Liver (tissue), 9 donors: ENCODE measurements around the gene TCAP. TPM values are rescaled to one million over a fixed set of nuclear protein-coding genes. Genes with fewer than 3 reads are reported as not detected.

Experiments used
- DNase-seq: peaks from one replicate; pipeline ENCODE4 v3.0.0-alpha.2; 2017; ENCODE audit warnings: low spot score
- H3K27ac ChIP-seq, 2 donors: one replicate each; pipeline ENCODE4 v1.7.0; 2013; ENCODE audit warnings: inconsistent platforms in 2 of 2, low read length in 2 of 2, control low read depth in 1 of 2, low read depth in 1 of 2, mild to moderate bottlenecking in 1 of 2
- H3K27me3 ChIP-seq, 4 donors: one replicate each; pipeline versions ENCODE4 v1.6.1 to v1.7.0; 2013; ENCODE audit warnings: low read length in 3 of 4, inconsistent platforms in 1 of 4, mild to moderate bottlenecking in 1 of 4, moderate library complexity in 1 of 4; ENCODE audit not compliant: control insufficient read depth in 4 of 4, insufficient read depth in 4 of 4
- H3K36me3 ChIP-seq, 4 donors: one replicate each; pipeline versions ENCODE4 v1.6.1 to v1.7.0; 2013; ENCODE audit warnings: low read length in 3 of 4, mild to moderate bottlenecking in 3 of 4, low read depth in 1 of 4, moderate library complexity in 1 of 4; ENCODE audit not compliant: control insufficient read depth in 4 of 4, insufficient read depth in 3 of 4
- H3K4me1 ChIP-seq, 4 donors: one replicate each; pipeline versions ENCODE4 v1.6.1 to v1.7.0; 2013; ENCODE audit warnings: low read length in 3 of 4, mild to moderate bottlenecking in 3 of 4, moderate library complexity in 1 of 4; ENCODE audit not compliant: control insufficient read depth in 4 of 4, insufficient read depth in 4 of 4
- H3K4me3 ChIP-seq, 3 donors: one replicate each; pipeline versions ENCODE4 v1.6.1 to v1.7.0; 2013; ENCODE audit warnings: low read length in 3 of 3, control low read depth in 1 of 3, low read depth in 1 of 3, mild to moderate bottlenecking in 1 of 3
- H3K9ac ChIP-seq, 2 donors: one replicate each; pipeline ENCODE4 v1.7.0; 2013; ENCODE audit warnings: low read length in 2 of 2, mild to moderate bottlenecking in 2 of 2, moderate library complexity in 2 of 2, control low read depth in 1 of 2, low read depth in 1 of 2
- H3K9me3 ChIP-seq, 4 donors: one replicate each; pipeline versions ENCODE4 v1.6.1 to v1.7.0; 2013; ENCODE audit warnings: low read length in 3 of 4; ENCODE audit not compliant: control insufficient read depth in 4 of 4
- ATF3 ChIP-seq: IDR thresholded peaks from 2 replicates; pipeline ENCODE4 v1.6.1; 2016; ENCODE audit warnings: antibody characterized with exemption
- CTCF ChIP-seq: fragments of 150-350 bp; IDR thresholded peaks from 2 replicates; pipeline ENCODE4 v1.5.1; 2017; ENCODE audit warnings: improper control_type of control experiment, low read depth, low read length; ENCODE audit not compliant: missing input control
- EGR1 ChIP-seq, 2 donors: IDR thresholded peaks; 2 replicates each; pipeline ENCODE4 v1.6.1; 2016 to 2018; ENCODE audit warnings: antibody characterized with exemption in 2 of 2, low read depth in 2 of 2
- FOXA2 ChIP-seq: IDR thresholded peaks from 2 replicates; pipeline ENCODE4 v1.6.1; 2016; ENCODE audit warnings: antibody characterized with exemption
- GABPA ChIP-seq, 2 donors: IDR thresholded peaks in 1 of 2; conservative IDR thresholded peaks in 1 of 2; 2 replicates each; pipeline ENCODE4 v1.6.1; 2016; ENCODE audit warnings: antibody characterized with exemption in 2 of 2, mild to moderate bottlenecking in 1 of 2, moderate library complexity in 1 of 2
- HNF4G ChIP-seq: IDR thresholded peaks from 2 replicates; pipeline ENCODE4 v1.6.1; 2016; ENCODE audit warnings: antibody characterized with exemption
- JUND ChIP-seq, 2 donors: IDR thresholded peaks; 2 replicates each; pipeline ENCODE4 v1.6.1; 2016; ENCODE audit warnings: antibody characterized with exemption in 2 of 2
- MAX ChIP-seq: IDR thresholded peaks from 2 replicates; pipeline ENCODE4 v1.6.1; 2016; ENCODE audit warnings: antibody characterized with exemption
- NR2F2 ChIP-seq: IDR thresholded peaks from 2 replicates; pipeline ENCODE4 v1.6.1; 2016; ENCODE audit warnings: antibody characterized with exemption
- RAD21 ChIP-seq, 2 donors: IDR thresholded peaks; 2 replicates each; pipeline ENCODE4 v1.6.1; 2016; ENCODE audit warnings: antibody characterized with exemption in 2 of 2, mild to moderate bottlenecking in 2 of 2
- REST ChIP-seq: IDR thresholded peaks from 2 replicates; pipeline ENCODE4 v1.6.1; 2016; ENCODE audit warnings: antibody characterized with exemption, mild to moderate bottlenecking
- RXRA ChIP-seq, 2 donors: IDR thresholded peaks; 2 replicates each; pipeline ENCODE4 v1.6.1; 2017 to 2018; ENCODE audit warnings: antibody characterized with exemption in 2 of 2, mild to moderate bottlenecking in 1 of 2
- SP1 ChIP-seq: IDR thresholded peaks from 2 replicates; pipeline ENCODE4 v1.6.1; 2018; ENCODE audit warnings: antibody characterized with exemption, mild to moderate bottlenecking
- TAF1 ChIP-seq: conservative IDR thresholded peaks from 2 replicates; pipeline ENCODE4 v1.6.1; 2016; ENCODE audit warnings: antibody characterized with exemption, mild to moderate bottlenecking
- YY1 ChIP-seq: IDR thresholded peaks from 2 replicates; pipeline ENCODE4 v1.6.1; 2016; ENCODE audit warnings: antibody characterized with exemption, mild to moderate bottlenecking
- ZBTB33 ChIP-seq: IDR thresholded peaks from 2 replicates; pipeline ENCODE4 v1.6.1; 2016; ENCODE audit warnings: antibody characterized with exemption
- WGBS: extraction: QIAGEN DNeasy Blood & Tissue Kit; methylation state at CpG from one replicate; pipeline ENCODE4 v1.1.7; 2013; 5-methylcytosine and 5-hydroxymethylcytosine counted together
- polyA plus RNA-seq, 2 donors: library from polyadenylated mRNA; stranded (reverse) in 1 of 2; unstranded in 1 of 2; fragments of 200-250 nt in 1 of 2; fragments of >200 nt in 1 of 2; fragmentation: Nextera tagmentation in 1 of 2; extraction: Ambion mirVana in 1 of 2; gene quantifications; one replicate each; pipeline versions ENCODE4 v1.2.1 to v1.2.3, GENCODE V29; 2013 to 2015
- total RNA-seq, 2 donors: library from RNA; depleted of rRNA; stranded (reverse); fragments of >200 nt; gene quantifications; one replicate each; pipeline ENCODE4 v1.2.3, GENCODE V29; 2014
- donor health status: healthy.
- donor health status: healthy.
- donor health status: healthy.
- donor health status: healthy.
- donor health status: healthy.

The TCAP gene
- total and polyA plus RNA-seq, 4 donors: 0.14 to 0.67 (median 0.22) TPM; not detected in 1

- Histone ChIP-seq H3K27ac (peak overlapping the region; percentile 98), H3K4me1 (peaks cover 3 to 27% (median 22%) of the 10 kb centered on the region in 4 donors), H3K9ac (peak overlapping the region; percentile 64 to 93), H3K27me3 (no peaks in the 10 kb centered on the region), H3K9me3 (no peaks in the 10 kb centered on the region), H3K36me3 (peaks cover 0 to 10% (median 3%) of the 10 kb centered on the region in 4 donors), H3K4me3 (peak overlapping the region; percentile 77 to 99 (median 81))
- DNase-seq: no peak
- 13% methylated on average over 6 of the region's 6 CpGs for WGBS
- no peak for TF ChIP-seq RXRA (IDR thresholded peaks at IDR 0.05)
- no peak for TF ChIP-seq JUND (IDR thresholded peaks at IDR 0.05)
- TF ChIP-seq MAX: no peak
- no peak for TF ChIP-seq FOXA2
- TF ChIP-seq EGR1 (IDR thresholded peaks at IDR 0.05; ENCODE audit: low read depth in 2 of 2): no peak
- TF ChIP-seq HNF4G: no peak
- TF ChIP-seq ZBTB33: no peak
- no peak for TF ChIP-seq ATF3
- TF ChIP-seq CTCF: no peak
- TF ChIP-seq NR2F2: no peak
- TF ChIP-seq YY1: no peak
- TF ChIP-seq REST: no peak
- no peak for TF ChIP-seq GABPA (IDR thresholded peaks at IDR 0.05 in 1 of 2, conservative IDR thresholded peaks at IDR 0.05 in 1 of 2)
- no peak for TF ChIP-seq TAF1
- TF ChIP-seq RAD21 (IDR thresholded peaks at IDR 0.05): no peak
- TF ChIP-seq SP1: no peak
These were observed 23.3 kb downstream of the TCAP start for GRCh38 chr17:39688475-39688835.

- Histone ChIP-seq H3K4me3 (peak overlapping the region in 1 of 3 donors; percentile 99), H3K9ac (no peak overlapping the region), H3K36me3 (peaks cover 0 to 7% (median 2%) of the 10 kb centered on the region in 4 donors), H3K9me3 (no peaks in the 10 kb centered on the region), H3K4me1 (peaks cover 3 to 27% (median 22%) of the 10 kb centered on the region in 4 donors), H3K27ac (no peak overlapping the region), H3K27me3 (no peaks in the 10 kb centered on the region)
- TF ChIP-seq RAD21 (IDR thresholded peaks at IDR 0.05) (peak in 1 of 2 donors; percentile 7), GABPA (IDR thresholded peaks at IDR 0.05 in 1 of 2, conservative IDR thresholded peaks at IDR 0.05 in 1 of 2) (no peak)
- 51% methylated on average over 3 of the region's 3 CpGs for WGBS
- no peak for DNase-seq
These were observed 23.8 kb downstream of the TCAP start for GRCh38 chr17:39688945-39689344.
